Nephron progenitor cell (in vitro differentiated cells): Measurements from ENCODE around the gene RASSF5.

Source experiments
- DNase-seq: peaks from one replicate; pipeline ENCODE4 v3.0.0; 2021
- H3K27ac Mint-ChIP-seq: 2 replicates; pipeline ENCODE4 v1.8.0; 2021; ENCODE audit warnings: mild to moderate bottlenecking, moderate library complexity, mixed read lengths
- H3K27me3 Mint-ChIP-seq: 2 replicates; pipeline ENCODE4 v1.8.0; 2021; ENCODE audit warnings: mild to moderate bottlenecking, low read depth, mixed read lengths; ENCODE audit not compliant: poor library complexity
- H3K36me3 Mint-ChIP-seq: 2 replicates; pipeline ENCODE4 v1.8.0; 2021; ENCODE audit warnings: low read depth, mixed read lengths
- H3K4me1 Mint-ChIP-seq: 2 replicates; pipeline ENCODE4 v1.8.0; 2021; ENCODE audit warnings: mixed read lengths
- H3K4me3 Mint-ChIP-seq: 2 replicates; pipeline ENCODE4 v1.8.0; 2021; ENCODE audit warnings: mild to moderate bottlenecking, moderate library complexity, mixed read lengths
- H3K9me3 Mint-ChIP-seq: 2 replicates; pipeline ENCODE4 v1.8.0; 2021; ENCODE audit warnings: mild to moderate bottlenecking, moderate library complexity, mixed read lengths
- TF ChIP-seq, protein P1 (sequence below): fragments of 200-600 bp; sonication (generic); IDR thresholded peaks from 2 replicates; pipeline ENCODE4 v1.5.0; 2021; ENCODE audit warnings: antibody characterized with exemption

Gene RASSF5

DNA sequence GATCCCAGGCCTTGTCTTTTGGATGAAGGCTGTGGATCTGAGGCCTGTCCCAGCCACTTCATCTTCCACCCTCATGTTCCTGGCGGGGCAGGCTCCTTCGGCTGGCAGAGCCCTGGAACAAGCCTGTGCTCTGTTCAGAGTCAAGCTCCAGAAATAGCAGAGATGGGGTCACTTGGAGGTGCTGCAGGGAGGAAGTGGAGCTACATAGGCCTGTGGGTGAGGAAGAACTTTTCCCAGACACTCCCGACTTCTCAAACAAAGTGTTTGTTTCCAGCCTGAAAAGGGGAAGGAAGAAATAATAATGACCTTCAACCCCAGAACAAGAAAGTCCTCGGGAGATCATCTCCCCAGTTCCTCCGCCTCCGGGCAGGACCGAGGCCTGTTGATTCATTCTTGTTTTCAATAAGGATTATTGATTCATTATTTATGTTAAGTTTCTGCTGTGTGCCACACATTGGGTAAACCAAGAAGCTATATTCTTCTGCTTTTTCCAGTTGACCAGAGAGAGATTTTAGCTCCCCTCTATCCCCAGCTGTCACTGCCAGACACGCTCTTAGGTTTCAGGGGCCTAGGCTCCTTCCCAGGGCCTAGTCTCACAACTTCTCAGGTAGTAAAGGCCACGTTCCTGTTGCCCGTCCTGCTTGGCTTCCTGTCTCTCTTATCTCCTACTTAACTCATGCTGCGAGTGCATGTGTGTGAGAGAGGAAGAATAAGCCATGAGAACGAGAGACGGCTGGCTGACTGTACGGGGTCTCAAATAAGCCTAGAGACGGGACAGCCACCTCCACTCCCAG, 20.1 kb upstream of the RASSF5 start:
- H3K27ac Mint-ChIP-seq = no peak overlapping the region
- TF ChIP-seq, protein P1, sequence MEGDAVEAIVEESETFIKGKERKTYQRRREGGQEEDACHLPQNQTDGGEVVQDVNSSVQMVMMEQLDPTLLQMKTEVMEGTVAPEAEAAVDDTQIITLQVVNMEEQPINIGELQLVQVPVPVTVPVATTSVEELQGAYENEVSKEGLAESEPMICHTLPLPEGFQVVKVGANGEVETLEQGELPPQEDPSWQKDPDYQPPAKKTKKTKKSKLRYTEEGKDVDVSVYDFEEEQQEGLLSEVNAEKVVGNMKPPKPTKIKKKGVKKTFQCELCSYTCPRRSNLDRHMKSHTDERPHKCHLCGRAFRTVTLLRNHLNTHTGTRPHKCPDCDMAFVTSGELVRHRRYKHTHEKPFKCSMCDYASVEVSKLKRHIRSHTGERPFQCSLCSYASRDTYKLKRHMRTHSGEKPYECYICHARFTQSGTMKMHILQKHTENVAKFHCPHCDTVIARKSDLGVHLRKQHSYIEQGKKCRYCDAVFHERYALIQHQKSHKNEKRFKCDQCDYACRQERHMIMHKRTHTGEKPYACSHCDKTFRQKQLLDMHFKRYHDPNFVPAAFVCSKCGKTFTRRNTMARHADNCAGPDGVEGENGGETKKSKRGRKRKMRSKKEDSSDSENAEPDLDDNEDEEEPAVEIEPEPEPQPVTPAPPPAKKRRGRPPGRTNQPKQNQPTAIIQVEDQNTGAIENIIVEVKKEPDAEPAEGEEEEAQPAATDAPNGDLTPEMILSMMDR = no peak
- H3K36me3 Mint-ChIP-seq = peaks cover 6% of the 10 kb centered on the region
- DNase-seq = no peak
- H3K9me3 Mint-ChIP-seq = no peaks in the 10 kb centered on the region
- H3K4me3 Mint-ChIP-seq = no peak overlapping the region
- H3K4me1 Mint-ChIP-seq = peaks cover 25% of the 10 kb centered on the region
- H3K27me3 Mint-ChIP-seq = peaks cover 3% of the 10 kb centered on the region

DNA sequence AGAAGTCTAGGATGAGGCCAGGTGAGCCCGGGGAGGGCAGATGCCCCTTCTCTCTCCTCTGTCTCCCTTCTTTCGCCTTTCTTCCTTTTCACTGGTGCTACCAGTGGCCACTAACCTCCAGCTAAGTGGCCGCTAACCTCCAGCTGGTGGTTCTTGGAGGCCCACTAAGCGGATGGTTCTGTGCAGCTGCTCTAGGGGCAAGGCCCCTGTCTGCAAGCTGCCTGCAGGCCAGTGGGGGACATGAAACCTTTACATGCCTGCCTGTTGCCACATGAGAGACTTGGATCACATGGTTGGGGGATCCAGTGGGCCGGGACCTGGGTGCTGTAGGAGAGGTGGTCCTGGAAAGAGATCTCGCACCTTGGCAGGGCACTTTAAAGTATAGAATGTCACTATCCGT, 19.4 kb upstream of the RASSF5 start:
- DNase-seq = no peak
- Mint-ChIP-seq H3K36me3 (peaks cover 10% of the 10 kb centered on the region), H3K9me3 (no peaks in the 10 kb centered on the region), H3K27ac (no peak overlapping the region), H3K4me3 (no peak overlapping the region), H3K27me3 (peaks cover 3% of the 10 kb centered on the region), H3K4me1 (peaks cover 28% of the 10 kb centered on the region)
- TF ChIP-seq, protein P1 = no peak

DNA sequence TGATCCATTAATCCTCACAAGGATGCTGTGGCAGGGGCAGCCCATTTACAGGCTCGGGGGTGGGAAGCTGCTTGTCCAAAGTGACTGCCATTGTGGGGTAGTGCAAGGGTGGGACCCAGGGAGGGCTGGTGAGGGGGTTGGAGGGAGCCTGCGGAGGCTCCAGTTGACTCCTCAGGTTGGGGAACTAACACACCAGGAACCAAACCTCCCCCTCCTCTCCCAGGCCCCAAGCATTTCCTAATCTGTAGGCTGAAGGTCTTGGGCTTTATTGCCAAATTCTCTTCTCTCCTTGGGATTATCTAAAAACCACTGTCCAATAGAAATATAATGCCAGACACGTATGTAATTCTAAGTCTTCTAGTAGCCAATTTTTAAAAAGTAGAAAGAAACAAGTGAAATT, 18.9 kb upstream of the RASSF5 start:
- Mint-ChIP-seq H3K27ac (no peak overlapping the region), H3K4me3 (no peak overlapping the region)

DNA sequence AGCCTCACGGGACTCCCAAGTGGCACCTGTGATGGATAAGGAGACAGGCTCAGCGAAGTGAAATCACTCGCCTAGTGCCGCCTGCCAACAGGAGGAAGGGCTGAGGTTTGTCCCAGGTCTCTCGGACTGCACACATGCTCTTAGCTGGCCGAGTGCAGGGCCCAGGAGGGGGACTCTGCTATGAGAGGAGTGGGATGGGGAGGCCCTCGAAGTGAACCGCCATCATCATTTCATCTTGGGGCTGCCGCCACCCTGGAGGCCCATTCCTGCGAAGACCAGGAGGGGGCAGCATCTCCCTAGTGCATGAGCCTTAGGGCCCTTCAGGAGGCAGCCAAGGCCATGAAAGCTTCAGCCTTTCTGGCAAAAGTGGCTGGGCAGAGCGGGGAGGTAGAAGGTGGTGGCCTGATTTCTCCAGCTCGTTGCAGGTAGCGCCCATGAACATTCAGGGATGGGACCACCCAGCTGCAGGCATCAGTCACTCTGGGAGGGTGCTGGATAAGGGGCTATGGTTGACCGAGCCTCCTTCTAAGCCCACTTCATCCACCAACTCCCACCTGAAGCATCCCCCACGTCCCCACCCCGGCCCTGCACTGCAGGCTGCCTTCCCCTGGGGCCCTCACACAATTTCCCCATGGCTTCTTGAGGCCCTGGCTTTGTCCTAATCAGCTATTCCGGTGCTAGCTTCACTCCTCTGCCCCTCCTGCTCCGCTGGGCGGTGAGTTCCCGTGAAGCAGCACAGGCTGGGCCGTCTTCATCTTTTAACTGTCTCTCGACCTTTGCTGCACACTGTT, 17.2 kb upstream of the RASSF5 start:
- peak overlapping the region; percentile 64 for H3K27ac Mint-ChIP-seq

More for the DNA sequence above, 18.9 kb upstream of the RASSF5 start:
- Mint-ChIP-seq H3K9me3 (no peaks in the 10 kb centered on the region), H3K4me1 (peaks cover 28% of the 10 kb centered on the region), H3K27me3 (peaks cover 3% of the 10 kb centered on the region), H3K36me3 (peaks cover 7% of the 10 kb centered on the region)
- DNase-seq = no peak
- TF ChIP-seq, protein P1 = no peak

DNA sequence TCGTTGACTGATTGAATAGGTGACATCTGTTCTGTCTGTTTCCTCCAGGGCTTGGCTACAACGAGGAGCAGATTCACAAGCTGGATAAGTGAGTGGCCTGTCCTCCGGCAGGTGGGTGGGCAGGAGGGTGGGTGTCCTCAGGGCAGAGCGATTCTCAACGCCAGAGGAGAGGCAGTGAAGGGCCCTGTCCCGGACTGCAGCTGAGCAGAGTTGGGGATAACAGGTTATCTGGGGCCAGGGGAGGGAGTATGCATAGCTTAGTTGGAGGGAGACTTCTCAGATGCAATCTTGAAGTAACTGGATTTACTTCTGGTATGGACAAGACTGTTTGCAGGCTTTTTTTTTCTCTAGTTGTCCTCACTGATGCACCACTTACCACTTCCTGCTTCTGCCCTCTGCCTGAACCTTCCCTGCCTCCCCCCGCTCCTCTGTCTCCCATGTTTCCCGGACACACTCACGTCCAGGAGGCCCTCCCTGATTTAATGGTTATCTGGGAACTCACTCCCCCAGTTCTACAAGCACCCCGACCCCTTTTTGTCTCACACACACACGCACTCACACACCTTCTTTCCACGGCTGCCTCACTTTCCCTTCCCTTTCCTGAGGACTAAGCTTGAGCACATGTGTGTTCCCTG, 16.4 kb upstream of the RASSF5 start:
- H3K27ac Mint-ChIP-seq = no peak overlapping the region
- H3K27me3 Mint-ChIP-seq = peaks cover 3% of the 10 kb centered on the region
- peaks cover 28% of the 10 kb centered on the region for H3K4me1 Mint-ChIP-seq
- no peaks in the 10 kb centered on the region for H3K9me3 Mint-ChIP-seq
- no peak for DNase-seq
- no peak overlapping the region for H3K4me3 Mint-ChIP-seq
- TF ChIP-seq, protein P1 = no peak
- H3K36me3 Mint-ChIP-seq = peaks cover 6% of the 10 kb centered on the region

More for the DNA sequence above, 17.2 kb upstream of the RASSF5 start:
- Mint-ChIP-seq H3K36me3 (peaks cover 6% of the 10 kb centered on the region), H3K9me3 (no peaks in the 10 kb centered on the region), H3K4me1 (peaks cover 28% of the 10 kb centered on the region), H3K27me3 (peaks cover 3% of the 10 kb centered on the region), H3K4me3 (no peak overlapping the region)
- peak; percentile 92 for DNase-seq
- TF ChIP-seq, protein P1 = peak; percentile 96
